HG02885 (cell line): Measurements from ENCODE around the gene SMAP1.
A peak's percentile ranks its signal among the peaks of the same experiment; 100 is the strongest.

Experiments
- ATAC-seq: cut with Tn5 transposase; IDR thresholded peaks from one replicate; pipeline ENCODE4 v1.9.1; 2021; ENCODE audit warnings: mild to moderate bottlenecking; ENCODE audit not compliant: unreplicated experiment, poor library complexity

Gene SMAP1

GRCh38 chr6:70834520-70834919, 166.8 kb downstream of the SMAP1 start:
- ATAC-seq, result no peak

- ATAC-seq, result no peak
These were observed 171.2 kb downstream of the SMAP1 start for GRCh38 chr6:70838907-70839285.

DNA sequence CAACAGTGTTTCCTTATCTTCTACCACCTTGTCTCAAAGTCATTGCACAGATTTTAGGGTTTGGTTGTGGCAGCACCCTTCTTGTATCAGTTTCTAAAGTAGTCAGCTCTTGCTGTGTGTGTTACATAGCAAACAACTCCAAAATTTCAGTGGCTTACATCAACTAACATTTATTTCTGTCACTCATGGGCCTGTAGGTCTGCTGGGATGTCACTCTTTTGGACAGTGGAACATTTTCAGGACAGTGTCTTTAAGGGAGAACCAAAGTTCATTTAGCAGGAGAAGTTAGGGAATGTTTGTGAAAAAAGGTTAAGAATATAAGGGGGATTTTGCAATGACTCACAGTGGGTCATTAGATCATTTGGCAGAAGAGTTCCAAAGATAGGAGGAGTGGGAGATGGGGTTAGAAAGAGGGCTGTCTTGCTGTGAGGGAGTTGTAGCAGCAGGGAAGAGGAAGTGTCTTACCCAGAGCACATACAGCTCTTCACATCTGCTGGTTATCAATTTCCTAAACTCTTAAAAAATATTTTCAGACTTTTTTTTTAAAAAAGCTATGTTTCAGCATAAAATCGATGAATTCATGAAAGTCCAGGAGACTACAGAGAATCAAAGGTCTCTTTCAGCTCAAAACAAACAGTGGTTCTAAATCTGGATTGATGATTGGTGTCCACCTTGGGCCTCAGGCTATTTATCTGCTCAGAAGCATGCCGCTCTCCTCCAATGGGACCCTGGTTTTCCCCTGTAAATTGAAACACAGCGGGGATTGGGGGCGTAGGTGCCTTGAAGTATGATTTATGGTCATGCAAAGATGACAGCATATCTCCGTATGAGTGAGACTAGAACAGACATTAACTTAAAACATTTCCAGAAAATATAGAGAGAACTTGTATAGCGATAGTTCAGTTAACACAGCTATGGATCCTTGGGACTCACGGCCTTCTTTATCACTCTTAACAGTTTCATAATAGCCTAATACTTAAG, 171.9 kb downstream of the SMAP1 start:
- peak; percentile 47 for ATAC-seq

GRCh38 chr6:70841112-70841511, 173.4 kb downstream of the SMAP1 start:
- ATAC-seq, result no peak

DNA sequence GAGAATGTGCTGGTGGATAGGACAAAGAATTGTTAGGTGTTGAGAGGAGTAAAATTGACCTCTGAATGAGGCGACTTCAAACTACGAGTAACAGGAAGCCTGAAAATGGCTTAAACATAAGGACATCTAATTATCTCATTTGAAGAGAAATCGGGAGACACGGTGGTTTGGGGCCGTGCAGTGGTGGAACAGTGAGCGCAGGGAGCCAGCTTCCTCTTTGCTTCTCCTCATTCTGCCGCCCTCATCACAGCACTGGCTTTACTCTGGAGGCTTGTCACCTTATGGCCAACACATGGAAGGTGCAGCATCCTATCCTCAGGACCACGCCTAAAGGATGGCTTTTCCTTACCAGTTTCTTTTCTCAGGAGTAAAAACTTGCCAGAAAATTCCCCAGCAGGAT, 174.9 kb downstream of the SMAP1 start:
- no peak for ATAC-seq

DNA sequence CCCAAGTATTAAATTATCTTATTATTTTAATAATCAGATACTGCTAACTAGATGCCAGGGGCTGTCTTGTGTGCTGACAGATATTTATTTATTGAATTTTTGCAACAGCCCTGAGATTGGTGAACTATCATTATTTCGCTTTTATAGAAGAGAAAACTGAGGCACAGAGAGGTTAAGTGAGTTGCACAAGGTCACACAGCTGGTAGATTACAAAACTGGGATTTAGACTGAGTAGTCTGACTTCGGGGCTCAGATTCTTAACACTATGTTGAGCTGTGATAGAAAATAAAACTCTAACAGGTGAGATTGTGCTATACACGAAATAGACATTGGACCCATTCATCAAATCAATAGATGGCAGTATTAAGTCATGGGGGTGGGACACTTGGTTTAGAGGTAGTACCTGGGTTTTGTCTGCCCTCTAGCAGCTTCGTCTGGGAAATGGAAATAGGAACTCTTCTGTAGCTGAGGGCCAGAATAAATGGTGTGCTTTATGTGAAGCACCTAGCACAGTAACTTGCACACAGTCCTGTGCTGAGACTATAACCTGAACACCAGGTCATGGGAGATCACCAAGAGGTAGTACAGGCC, 175.7 kb downstream of the SMAP1 start:
- ATAC-seq, result no peak

- ATAC-seq, result no peak
These were observed 176.6 kb downstream of the SMAP1 start for GRCh38 chr6:70844301-70844700.

DNA sequence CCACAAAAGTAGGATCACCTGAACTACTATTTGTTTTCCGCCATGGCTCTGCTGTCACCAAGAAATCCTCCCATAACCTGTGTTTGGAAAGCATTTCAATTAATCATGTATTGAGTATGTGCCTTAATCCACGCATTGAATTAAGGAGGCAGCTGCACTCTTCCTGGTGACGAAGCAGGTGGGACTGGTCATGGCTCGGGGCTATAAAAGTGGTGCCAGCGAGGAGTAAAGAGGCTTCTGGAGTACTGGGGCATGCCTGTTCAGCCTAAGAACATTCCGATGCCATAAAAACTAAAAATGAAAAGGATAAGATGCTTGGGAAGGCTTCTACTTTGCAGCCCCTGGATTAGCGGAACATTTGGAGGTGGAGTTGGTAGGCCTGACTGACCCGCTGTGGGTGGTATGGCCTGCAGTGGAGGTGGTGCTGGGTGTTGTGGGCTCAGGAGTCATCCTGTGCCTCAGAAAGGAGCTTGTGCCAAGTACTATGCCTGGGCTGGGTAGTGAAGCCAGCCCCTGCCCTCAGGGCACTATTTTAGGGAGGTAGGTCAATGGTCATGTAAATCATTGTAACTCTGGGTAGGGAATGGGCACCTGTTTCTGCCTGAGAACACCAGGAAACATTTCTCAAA, 178.6 kb downstream of the SMAP1 start:
- ATAC-seq, result no peak

DNA sequence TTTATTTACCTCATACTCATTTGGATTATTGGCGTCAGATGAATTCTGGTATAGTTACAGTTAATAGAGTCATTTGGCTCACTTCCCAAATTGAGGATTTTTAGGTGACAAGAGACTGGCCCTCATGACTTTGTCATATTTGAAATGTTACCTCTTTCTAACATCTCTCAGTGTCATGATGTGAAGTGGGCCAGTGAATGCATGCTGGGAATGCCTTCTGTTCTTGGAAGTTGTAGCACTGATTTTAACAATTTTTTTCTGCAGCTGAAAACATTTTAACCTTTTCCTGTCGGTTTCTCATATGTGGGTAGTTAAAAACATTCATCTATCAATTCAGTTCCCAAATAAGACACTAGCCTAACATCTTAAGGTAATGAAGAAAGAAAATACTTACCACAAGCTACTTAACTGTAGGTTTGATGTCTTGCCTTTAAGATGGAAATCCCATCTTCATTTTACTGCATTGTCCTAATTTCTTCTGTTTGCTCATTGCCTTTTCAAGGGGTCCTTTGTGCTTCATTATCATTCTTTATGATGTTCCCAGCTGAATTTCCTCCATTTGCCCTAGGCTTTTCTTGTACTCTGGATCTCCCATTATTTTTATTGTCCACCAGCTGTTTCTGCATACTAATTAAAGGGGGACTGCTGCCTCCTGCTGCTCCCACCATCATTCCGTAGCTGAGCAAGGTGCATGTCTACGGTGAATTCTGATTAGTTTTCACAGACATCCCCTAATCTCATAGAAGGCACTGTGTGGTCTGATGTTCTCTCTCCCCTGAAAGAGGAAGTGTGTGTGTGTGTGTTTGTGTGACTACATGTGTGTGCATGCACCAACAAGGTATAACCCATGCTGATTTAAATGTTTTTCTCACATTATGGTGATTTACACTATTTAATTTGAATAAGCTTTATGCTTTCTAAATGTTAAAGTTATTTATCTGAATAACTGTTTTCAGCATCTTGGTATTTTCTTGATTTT, 179.7 kb downstream of the SMAP1 start:
- no peak for ATAC-seq

GRCh38 chr6:70849348-70850069, 181.8 kb downstream of the SMAP1 start:
- ATAC-seq, result no peak

DNA sequence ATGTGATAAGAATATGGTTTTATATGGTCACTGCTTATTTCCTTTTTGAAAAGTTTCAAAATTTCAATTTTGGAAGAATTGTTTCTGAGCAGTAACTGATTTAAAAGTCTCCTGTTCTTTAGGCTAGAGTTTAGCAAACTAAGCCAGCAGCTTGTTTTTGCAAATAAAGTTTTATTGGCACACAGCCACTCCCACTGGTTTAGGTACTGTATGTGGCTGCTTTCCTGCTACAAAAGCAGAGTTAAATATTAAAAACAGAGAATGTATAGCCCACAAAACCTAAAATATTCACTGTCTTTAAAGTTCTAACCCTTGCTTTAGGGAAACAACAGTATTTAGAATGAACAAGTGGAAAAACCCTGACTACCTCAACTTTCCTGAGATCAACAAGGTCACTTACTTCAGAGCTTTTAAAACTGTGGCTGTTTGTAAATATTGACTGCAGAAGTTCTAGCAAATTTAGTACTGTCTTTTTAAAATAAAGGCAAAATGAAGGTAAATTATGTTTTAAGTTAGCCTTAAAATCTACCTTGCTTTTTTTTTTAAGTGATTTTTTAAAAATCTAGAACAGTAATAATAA, 185.1 kb downstream of the SMAP1 start:
- ATAC-seq, result no peak

DNA sequence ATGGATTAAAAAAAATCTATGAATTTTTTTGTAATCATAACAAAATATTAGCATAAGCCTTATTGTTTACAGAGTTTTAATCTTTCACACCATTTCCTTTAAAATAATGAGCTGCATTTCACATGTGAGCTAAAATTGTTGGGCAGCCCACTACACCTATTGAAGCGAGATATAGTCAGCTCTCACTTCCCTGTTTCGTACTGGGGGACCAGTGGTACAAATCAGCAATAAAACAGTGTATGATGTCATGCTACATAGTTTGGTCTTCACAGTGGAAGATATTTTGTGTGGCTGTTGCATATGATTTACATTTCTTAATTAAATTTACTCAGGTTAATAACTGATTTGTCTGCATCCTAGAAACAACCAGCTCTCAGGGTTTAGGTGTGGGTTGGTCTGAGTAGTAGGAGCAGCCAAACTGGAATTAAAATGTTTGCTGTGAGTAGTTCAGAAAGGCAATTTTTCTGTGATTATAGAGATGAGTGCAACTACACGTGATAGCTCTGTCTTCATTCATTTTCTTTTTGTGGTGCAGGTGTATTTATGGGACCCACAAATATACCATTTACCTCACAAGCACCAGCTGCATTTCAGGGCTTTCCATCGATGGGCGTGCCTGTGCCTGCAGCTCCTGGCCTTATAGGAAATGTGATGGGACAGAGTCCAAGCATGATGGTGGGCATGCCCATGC, 189.8 kb downstream of the SMAP1 start:
- ATAC-seq, result peak; percentile 100

DNA sequence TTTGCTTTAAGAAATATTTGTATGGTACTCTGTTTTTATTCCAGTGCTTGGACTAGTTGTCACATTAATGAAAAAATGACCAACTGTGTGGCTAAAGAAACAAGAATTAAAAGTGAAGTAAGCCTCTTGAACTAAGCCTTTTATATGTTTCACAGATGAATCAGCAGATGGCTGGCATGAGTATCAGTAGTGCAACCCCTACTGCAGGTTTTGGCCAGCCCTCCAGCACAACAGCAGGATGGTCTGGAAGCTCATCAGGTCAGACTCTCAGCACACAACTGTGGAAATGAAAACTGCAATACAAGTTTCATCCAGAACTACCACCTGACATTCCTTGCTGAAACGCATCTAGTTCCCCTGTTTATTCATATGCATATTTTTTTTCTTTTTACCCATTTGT, 192.4 kb downstream of the SMAP1 start:
- ATAC-seq, result no peak

DNA sequence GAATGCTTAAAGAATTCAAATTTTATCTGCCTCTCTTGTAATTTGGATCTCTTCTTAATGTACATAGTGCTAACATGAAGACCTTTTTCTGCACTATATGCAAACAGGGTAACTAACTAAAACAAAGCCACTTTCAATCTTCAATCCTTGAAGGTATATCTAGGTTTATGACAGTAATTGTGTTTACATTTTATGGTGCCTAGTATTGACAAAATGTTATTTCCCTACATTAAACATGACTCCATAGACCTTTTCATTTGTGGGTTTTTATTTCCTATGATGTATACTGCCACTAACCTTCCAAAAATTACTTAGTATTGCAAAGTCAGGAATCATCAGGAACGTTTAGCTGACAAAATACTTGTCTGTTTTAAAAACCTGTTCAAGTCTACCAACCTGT, 193.2 kb downstream of the SMAP1 start:
- no peak for ATAC-seq

DNA sequence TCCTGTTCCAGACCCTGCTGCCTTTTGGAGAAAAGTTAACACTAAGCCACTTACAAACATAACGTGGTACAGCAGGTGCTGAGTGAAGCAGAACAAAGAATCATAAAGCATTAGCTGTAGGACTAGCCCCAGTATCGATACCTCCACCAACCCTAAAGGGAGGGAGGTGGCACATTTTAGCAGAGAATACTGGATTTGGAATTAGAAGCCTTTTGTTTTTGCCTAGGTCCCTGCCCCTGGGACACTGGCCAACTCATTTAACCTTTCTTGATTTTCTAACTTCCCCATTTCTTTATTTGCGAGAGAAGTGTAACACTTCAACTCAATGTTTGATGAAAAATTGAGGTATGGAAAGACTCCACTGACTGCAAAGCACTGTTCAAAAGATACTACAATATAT, 195.7 kb downstream of the SMAP1 start:
- ATAC-seq, result no peak

DNA sequence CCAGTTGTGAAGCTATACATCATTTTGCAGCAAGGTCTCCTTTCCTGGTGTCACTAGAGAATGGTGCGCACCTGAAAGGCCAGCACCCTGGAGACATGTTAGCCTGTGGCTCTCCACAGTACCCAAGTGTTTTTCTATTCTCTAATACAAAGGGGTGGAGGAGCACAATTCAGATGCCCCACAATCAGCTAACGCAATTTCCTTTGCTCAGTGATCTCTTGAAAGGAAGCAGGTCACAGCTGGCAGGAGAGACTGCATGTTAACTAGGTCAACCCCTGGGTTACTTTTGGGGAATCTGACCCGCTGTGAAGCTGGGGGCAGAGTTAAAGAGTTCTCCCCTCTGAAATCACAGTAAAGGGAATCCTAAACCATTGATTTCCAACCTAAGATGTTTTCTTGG, 196.7 kb downstream of the SMAP1 start:
- no peak for ATAC-seq

DNA sequence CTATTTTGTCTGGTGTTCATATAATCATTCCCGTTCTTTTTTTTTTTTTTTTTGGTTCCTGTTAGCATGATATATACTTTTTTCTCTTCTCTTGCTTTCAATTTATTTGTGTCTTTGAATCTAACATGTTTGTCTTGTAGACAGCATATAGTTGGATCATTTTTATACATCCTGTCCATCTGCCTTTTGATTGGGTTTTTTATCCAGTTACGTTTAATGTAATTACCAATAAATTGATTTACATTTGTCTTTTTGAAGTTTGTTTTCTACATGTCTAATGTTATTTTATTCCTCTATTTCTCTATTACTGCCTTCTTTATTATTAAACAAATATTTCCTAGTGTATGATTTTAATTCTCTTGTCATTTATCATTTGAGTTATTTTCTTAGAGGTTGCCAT, 204.8 kb downstream of the SMAP1 start:
- no peak for ATAC-seq

DNA sequence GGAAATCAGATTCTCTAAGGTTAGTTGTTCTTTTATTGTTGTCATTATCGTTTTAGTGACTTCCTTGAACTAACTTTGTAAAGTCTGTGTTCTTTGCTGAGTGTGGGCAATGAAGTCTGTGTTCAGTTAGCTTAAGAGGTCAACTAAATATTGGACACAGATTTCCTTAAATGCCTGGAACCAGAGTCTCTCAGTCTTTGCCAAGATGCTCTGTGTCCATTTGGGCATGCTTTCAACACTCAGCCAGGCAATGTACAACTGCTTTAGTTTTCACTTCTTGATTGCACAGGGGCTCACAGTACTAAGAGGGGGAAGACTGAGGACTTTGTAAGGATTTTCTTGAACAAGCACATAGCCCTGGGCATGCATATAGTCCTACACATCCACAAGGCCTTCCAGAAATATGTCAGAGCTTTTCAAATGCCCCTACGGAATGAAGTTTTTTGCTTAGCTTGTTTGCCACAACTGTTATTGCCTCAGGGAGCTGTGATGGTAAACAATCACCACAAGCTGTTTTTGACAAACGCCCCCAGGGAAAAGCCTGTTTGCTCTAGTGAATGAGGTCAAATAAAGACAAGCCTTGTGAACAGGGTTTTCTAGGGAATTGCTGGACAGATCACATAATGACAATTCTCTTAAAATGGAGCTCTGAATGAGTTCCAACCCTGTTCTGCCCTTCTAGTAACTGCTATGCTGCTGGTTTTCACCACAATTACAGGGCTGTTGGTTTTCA, 206.7 kb downstream of the SMAP1 start:
- ATAC-seq, result no peak
